Endothelial cell of umbilical vein (primary cell): ENCODE measurements around the gene FPGS. TPM values are rescaled to one million over a fixed set of nuclear protein-coding genes. Genes with fewer than 3 reads are reported as not detected.

Experiments used
- BruUV-seq: library from RNA; stranded (reverse); fragments of 400-500 nt; replicated peaks from 2 replicates; lab custom pipeline; 2021; lab: Mats Ljungman, UMichigan
- CTCF ChIA-PET: fragments of 300-600, 350-600 bp; sonication (Branson Sonifier 250); formaldehyde crosslinking; loops from one replicate; lab custom pipeline; 2021; ENCODE audit warnings: antibody characterized with exemption, inconsistent platforms; lab: Charles Lee
- POLR2A ChIA-PET: fragments of 300-600, 350-600 bp; sonication (Branson Sonifier 250); formaldehyde crosslinking; loops from one replicate; lab custom pipeline; 2021; ENCODE audit warnings: antibody characterized with exemption, inconsistent platforms; lab: Charles Lee
- DNase-seq: peaks from one replicate; pipeline ENCODE4 v3.0.0-alpha.2; 2011; ENCODE audit warnings: low read depth, low spot score
- FAIRE-seq: peaks from 2 replicates; lab custom pipeline; 2011; peaks lifted over from hg19 to GRCh38; lab: Jason Lieb, UNC
- H2AFZ ChIP-seq: 2 replicates; pipeline ENCODE4 v1.6.0; 2012; ENCODE audit warnings: low read depth, low read length, control low read depth, inconsistent platforms
- H3K27ac ChIP-seq: 2 replicates; pipeline ENCODE4 v1.5.1; 2011; ENCODE audit warnings: low read depth, mild to moderate bottlenecking, control low read depth, low read length, moderate library complexity; ENCODE audit not compliant: insufficient read depth
- H3K27me3 ChIP-seq, 2 experiments: 2 replicates each; pipeline versions ENCODE4 v1.6.0 to v1.6.1; 2011; ENCODE audit warnings: low read length in 2 of 2, mixed read lengths in 1 of 2; ENCODE audit not compliant: control insufficient read depth in 2 of 2, insufficient read depth in 2 of 2
- H3K36me3 ChIP-seq, 2 experiments: 2 replicates in 1 of 2; 3 replicates in 1 of 2; pipeline ENCODE4 v1.5.1; 2011; ENCODE audit warnings: low read length in 2 of 2, mild to moderate bottlenecking in 1 of 2, moderate library complexity in 1 of 2; ENCODE audit not compliant: control insufficient read depth in 2 of 2, insufficient read depth in 2 of 2; ENCODE audit errors: extremely low read depth in 1 of 2
- H3K4me1 ChIP-seq: 3 replicates; pipeline ENCODE4 v1.5.1; 2011; ENCODE audit warnings: mild to moderate bottlenecking, low read length; ENCODE audit not compliant: control insufficient read depth, insufficient read depth; ENCODE audit errors: extremely low read depth
- H3K4me2 ChIP-seq: 2 replicates; pipeline ENCODE4 v1.6.1; 2011; ENCODE audit warnings: low read length, control low read depth, mixed read lengths; ENCODE audit not compliant: insufficient read depth
- H3K4me3 ChIP-seq, 3 experiments: fragments of 200-600 bp in 1 of 3; sonication (generic), shearing (Covaris generic) in 1 of 3; replicated peaks in 1 of 3; 2 replicates each; pipeline ENCODE4 v1.5.1; 2011 to 2016; ENCODE audit warnings: control low read depth in 3 of 3, low read length in 3 of 3, mild to moderate bottlenecking in 2 of 3, inconsistent platforms in 1 of 3, low read depth in 1 of 3, moderate library complexity in 1 of 3; ENCODE audit not compliant: insufficient read depth in 1 of 3
- H3K79me2 ChIP-seq: 2 replicates; pipeline ENCODE4 v1.6.0; 2012; ENCODE audit warnings: low read length, inconsistent platforms; ENCODE audit not compliant: control insufficient read depth, insufficient read depth
- H3K9ac ChIP-seq: replicated peaks from 2 replicates; pipeline ENCODE3; 2011; ENCODE audit warnings: low read length, control low read depth; ENCODE audit not compliant: insufficient read depth; ENCODE audit errors: extremely low read depth
- H3K9me1 ChIP-seq: replicated peaks from 3 replicates; pipeline ENCODE4 v1.6.0; 2011; ENCODE audit warnings: mild to moderate bottlenecking, low read length; ENCODE audit not compliant: control insufficient read depth, insufficient read depth; ENCODE audit errors: extremely low read depth
- H3K9me3 ChIP-seq: replicated peaks from 2 replicates; pipeline ENCODE4 v1.5.1; 2012; ENCODE audit warnings: low read length, inconsistent platforms; ENCODE audit not compliant: control insufficient read depth, insufficient read depth
- H4K20me1 ChIP-seq: replicated peaks from 2 replicates; pipeline ENCODE3; 2011; ENCODE audit warnings: mild to moderate bottlenecking, low read length; ENCODE audit not compliant: control insufficient read depth, insufficient read depth; ENCODE audit errors: extremely low read depth
- CTCF ChIP-seq, 2 donors: IDR thresholded peaks; 1 replicate in 1 of 2; 2 replicates in 1 of 2; pipeline ENCODE4 v1.5.1; 2011; ENCODE audit warnings: low read length in 2 of 2, mild to moderate bottlenecking in 2 of 2, moderate library complexity in 2 of 2, control low read depth in 1 of 2, inconsistent platforms in 1 of 2, low read depth in 1 of 2; ENCODE audit not compliant: insufficient read depth in 1 of 2; ENCODE audit errors: extremely low read depth in 1 of 2
- EZH2 ChIP-seq: IDR thresholded peaks from 2 replicates; pipeline ENCODE4 v1.6.1; 2012; ENCODE audit warnings: borderline replicate concordance, low read depth, mild to moderate bottlenecking, moderate library complexity, low read length, inconsistent platforms; ENCODE audit not compliant: severe bottlenecking
- FOS ChIP-seq: IDR thresholded peaks from 2 replicates; pipeline ENCODE4 v1.6.1; 2011; ENCODE audit warnings: mild to moderate bottlenecking, low read length, moderate library complexity, borderline replicate concordance; ENCODE audit not compliant: insufficient read depth
- GATA2 ChIP-seq: IDR thresholded peaks from 2 replicates; pipeline ENCODE4 v1.7.0; 2011; ENCODE audit warnings: low read depth, mild to moderate bottlenecking, moderate library complexity, mixed read lengths, low read length; ENCODE audit not compliant: insufficient read length, insufficient read depth
- JUN ChIP-seq: IDR thresholded peaks from 2 replicates; pipeline ENCODE4 v1.6.1; 2011; ENCODE audit warnings: borderline replicate concordance, low read depth; ENCODE audit not compliant: insufficient read length, insufficient read depth
- MYC ChIP-seq: IDR thresholded peaks from one replicate; pipeline ENCODE4 v1.6.1; 2011; ENCODE audit warnings: mild to moderate bottlenecking, low read depth, low read length
- POLR2A ChIP-seq: IDR thresholded peaks from 2 replicates; pipeline ENCODE4 v1.6.1; 2012; ENCODE audit warnings: low read depth, mild to moderate bottlenecking, control low read depth, low read length
- POLR2AphosphoS5 ChIP-seq: IDR thresholded peaks from 2 replicates; pipeline ENCODE4 v1.6.1; 2012; ENCODE audit warnings: low read depth, mild to moderate bottlenecking, control low read depth, low read length, moderate library complexity; ENCODE audit not compliant: insufficient read depth
- dilution Hi-C: fragments of 300-500 bp; cut with MboI; formaldehyde crosslinking; loops from one replicate; pipeline ENCODE4 v1.15.0; 2019; ENCODE audit warnings: low sequenced_read_pairs; ENCODE audit not compliant: extremely low pct_ligation_motif_present
- intact Hi-C: fragments of 100-400 bp; cut with micrococcal nuclease; formaldehyde crosslinking; loops from one replicate; pipeline ENCODE4 v1.10.0; 2022
- polyA plus RNA-seq, 4 experiments: library from polyadenylated mRNA; depleted of rRNA in 3 of 4; stranded (reverse) in 3 of 4; unstranded in 1 of 4; fragments of >200 nt; gene quantifications; 2 replicates each; pipeline versions ENCODE4 v1.2.1 to v1.2.3, GENCODE V29; 2011 to 2012; ENCODE audit warnings: missing spikeins in 1 of 4
- total RNA-seq: library from RNA; stranded (reverse); gene quantifications from 2 replicates; pipeline ENCODE4 v1.2.3, GENCODE V29; 2021
- TF ChIP-seq, protein P1 (sequence below): IDR thresholded peaks from 2 replicates; pipeline ENCODE4 v1.6.1; 2011; ENCODE audit not compliant: insufficient read depth, insufficient read length

The FPGS gene
- total and polyA plus RNA-seq, 2 donors (not counting 3 experiments of a cell fraction or from before 2014, with no cell fraction given) = 77.7 to 90.2 TPM

DNA sequence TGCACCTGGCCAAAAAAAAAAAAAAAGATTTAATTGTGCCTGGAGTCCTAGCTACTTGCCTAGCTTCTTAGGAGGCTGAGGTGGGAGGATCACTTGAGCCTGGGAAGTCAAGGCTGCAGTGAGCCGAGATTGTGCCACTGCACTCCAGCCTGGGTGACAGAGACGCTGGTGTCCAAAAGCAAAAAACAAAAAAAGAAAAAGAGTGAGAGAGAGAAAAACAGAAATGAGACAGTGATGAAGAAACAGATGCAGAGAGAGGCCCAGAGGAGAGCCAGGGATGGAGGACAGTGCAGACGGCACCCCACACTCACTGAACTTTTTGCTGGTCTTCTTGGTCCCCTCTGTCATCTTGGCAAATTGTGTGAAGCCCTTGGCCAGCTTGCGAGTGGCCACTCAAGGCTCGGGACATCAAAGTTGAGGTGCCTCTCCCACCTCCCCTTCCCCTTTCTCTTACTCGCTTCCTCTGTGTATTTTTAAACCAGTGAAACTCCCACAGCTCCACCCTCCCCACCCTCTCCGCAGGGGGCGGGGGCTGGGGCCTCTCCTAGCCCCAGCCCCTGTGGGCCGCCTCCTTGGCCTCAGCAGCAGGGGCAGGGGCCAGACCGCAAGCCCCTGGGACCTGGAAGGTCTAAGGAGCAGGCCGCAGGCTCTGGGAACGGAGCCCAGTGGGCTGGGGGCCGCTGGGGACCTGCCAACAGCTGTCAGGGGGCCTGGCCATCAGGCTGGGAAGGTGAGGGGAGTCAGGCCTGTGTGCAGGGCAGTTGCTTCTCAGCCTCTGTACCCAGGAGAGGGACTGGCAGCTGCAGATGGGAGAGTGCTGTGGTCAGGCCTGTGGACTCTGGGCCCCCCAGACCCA is 24.2 kb upstream of the FPGS start, which contains the start of gene SH2D3C:
SH2D3C (minus strand) TSS at position 387 of the 856 bp plus-strand sequence; CDS start at position 348, 39 bp downstream.
- Histone ChIP-seq H3K9me1 (no peaks in the 10 kb centered on the region), H3K4me3 (no peak within 1 kb of the TSS), H3K27me3 (no peaks in the 10 kb centered on the region), H3K36me3 (no peaks in the 10 kb centered on the region), H3K9ac (no peak within 1 kb of the TSS), H3K4me1 (peaks cover 21% of the 10 kb centered on the region), H4K20me1 (no peaks in the 10 kb centered on the region), H3K9me3 (no peaks in the 10 kb centered on the region), H3K4me2 (no peak within 1 kb of the TSS), H2AFZ (no peak within 1 kb of the TSS), H3K79me2 (no peaks in the 10 kb centered on the region), H3K27ac (no peak within 1 kb of the TSS)
- TF ChIP-seq, protein P1, sequence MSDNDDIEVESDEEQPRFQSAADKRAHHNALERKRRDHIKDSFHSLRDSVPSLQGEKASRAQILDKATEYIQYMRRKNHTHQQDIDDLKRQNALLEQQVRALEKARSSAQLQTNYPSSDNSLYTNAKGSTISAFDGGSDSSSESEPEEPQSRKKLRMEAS = no peak
- TF ChIP-seq FOS (no peak), POLR2AphosphoS5 (no peak), JUN (no peak), EZH2 (no peak), CTCF (IDR thresholded peaks at IDR 0.05; ENCODE audit: extremely low read depth in 1 of 2, insufficient read depth in 1 of 2, low read depth in 1 of 2, low read length in 2 of 2) (no peak), GATA2 (no peak), POLR2A (no peak), MYC (no peak)
- no peak for DNase-seq
- intact Hi-C loops (no loop called here), dilution Hi-C loops (no loop called here)
- CTCF ChIA-PET = interaction anchor here (0.9 to 8.8 kb wide), 2 partner anchors 12 to 44 kb away, joined by 6 to 167 read pairs; partner anchors contain the start of gene TOR2A
- no peak for FAIRE-seq
- no TSS peak for BruUV-seq
- POLR2A ChIA-PET = no interaction called here
